Left ventricle myocardium inferior (tissue), 1 donor: ENCODE results near the gene MAML2. TPM values are rescaled to one million over a fixed set of nuclear protein-coding genes. Genes with fewer than 3 reads are reported as not detected.

Experiments used
- DNase-seq: peaks from one replicate; pipeline ENCODE4 v3.0.0-alpha.2; 2020
- H3K27ac ChIP-seq: fragments of 200-600 bp; replicated peaks from 2 replicates; pipeline ENCODE4 v1.8.0; 2021
- H3K27me3 ChIP-seq: fragments of 200-600 bp; 2 replicates; pipeline ENCODE4 v1.8.0; 2021; ENCODE audit warnings: low read depth
- H3K36me3 ChIP-seq: fragments of 200-600 bp; 2 replicates; pipeline ENCODE4 v1.8.0; 2021
- H3K4me1 ChIP-seq: fragments of 200-600 bp; 2 replicates; pipeline ENCODE4 v1.8.0; 2021
- H3K4me3 ChIP-seq: fragments of 200-600 bp; 2 replicates; pipeline ENCODE4 v1.8.0; 2021; ENCODE audit warnings: mild to moderate bottlenecking, moderate library complexity
- H3K9me3 ChIP-seq: fragments of 200-600 bp; replicated peaks from 2 replicates; pipeline ENCODE4 v1.8.0; 2021
- intact Hi-C: fragments of 100-400 bp; cut with micrococcal nuclease; formaldehyde crosslinking; loops from one replicate; pipeline ENCODE4 v1.11.0; 2022
- total RNA-seq: library from RNA; stranded (reverse); fragmentation: NEBNext Ultra II Directional; extraction: Animal tissue kit (Norgen Biotek cat#: 25700); gene quantifications from one replicate; pipeline ENCODE4 v1.2.1, GENCODE V29; 2021
- TF ChIP-seq, protein P1 (sequence below): fragments of 200-600 bp; IDR thresholded peaks from 2 replicates; pipeline ENCODE4 v1.8.0; 2021; ENCODE audit warnings: antibody characterized with exemption, mild to moderate bottlenecking, borderline replicate concordance
- donor health status: DM: no; HTN: yes; CAD: no; lungs with severe emphysema.

The MAML2 gene
- total RNA-seq, 1 donor from 2014 or later, result 4.5 TPM

GRCh38 chr11:96084610-96085318, 258.2 kb downstream of the MAML2 start:
- intact Hi-C loops, result no loop called here
- H3K4me3 ChIP-seq, result no peak overlapping the region
- H3K36me3 ChIP-seq, result no peaks in the 10 kb centered on the region
- DNase-seq, result no peak
- H3K27me3 ChIP-seq, result no peaks in the 10 kb centered on the region
- H3K9me3 ChIP-seq, result no peaks in the 10 kb centered on the region
- H3K27ac ChIP-seq, result no peak overlapping the region
- TF ChIP-seq, protein P1, sequence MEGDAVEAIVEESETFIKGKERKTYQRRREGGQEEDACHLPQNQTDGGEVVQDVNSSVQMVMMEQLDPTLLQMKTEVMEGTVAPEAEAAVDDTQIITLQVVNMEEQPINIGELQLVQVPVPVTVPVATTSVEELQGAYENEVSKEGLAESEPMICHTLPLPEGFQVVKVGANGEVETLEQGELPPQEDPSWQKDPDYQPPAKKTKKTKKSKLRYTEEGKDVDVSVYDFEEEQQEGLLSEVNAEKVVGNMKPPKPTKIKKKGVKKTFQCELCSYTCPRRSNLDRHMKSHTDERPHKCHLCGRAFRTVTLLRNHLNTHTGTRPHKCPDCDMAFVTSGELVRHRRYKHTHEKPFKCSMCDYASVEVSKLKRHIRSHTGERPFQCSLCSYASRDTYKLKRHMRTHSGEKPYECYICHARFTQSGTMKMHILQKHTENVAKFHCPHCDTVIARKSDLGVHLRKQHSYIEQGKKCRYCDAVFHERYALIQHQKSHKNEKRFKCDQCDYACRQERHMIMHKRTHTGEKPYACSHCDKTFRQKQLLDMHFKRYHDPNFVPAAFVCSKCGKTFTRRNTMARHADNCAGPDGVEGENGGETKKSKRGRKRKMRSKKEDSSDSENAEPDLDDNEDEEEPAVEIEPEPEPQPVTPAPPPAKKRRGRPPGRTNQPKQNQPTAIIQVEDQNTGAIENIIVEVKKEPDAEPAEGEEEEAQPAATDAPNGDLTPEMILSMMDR, result no peak
- H3K4me1 ChIP-seq, result peaks cover 14% of the 10 kb centered on the region

GRCh38 chr11:96082936-96083335, 260.1 kb downstream of the MAML2 start:
- no peak for DNase-seq
- H3K4me1 ChIP-seq, result peaks cover 14% of the 10 kb centered on the region
- TF ChIP-seq, protein P1, result no peak
- H3K27ac ChIP-seq, result no peak overlapping the region
- H3K4me3 ChIP-seq, result no peak overlapping the region
- no peaks in the 10 kb centered on the region for H3K27me3 ChIP-seq
- intact Hi-C loops, result no loop called here
- H3K36me3 ChIP-seq, result no peaks in the 10 kb centered on the region
- no peaks in the 10 kb centered on the region for H3K9me3 ChIP-seq

DNA sequence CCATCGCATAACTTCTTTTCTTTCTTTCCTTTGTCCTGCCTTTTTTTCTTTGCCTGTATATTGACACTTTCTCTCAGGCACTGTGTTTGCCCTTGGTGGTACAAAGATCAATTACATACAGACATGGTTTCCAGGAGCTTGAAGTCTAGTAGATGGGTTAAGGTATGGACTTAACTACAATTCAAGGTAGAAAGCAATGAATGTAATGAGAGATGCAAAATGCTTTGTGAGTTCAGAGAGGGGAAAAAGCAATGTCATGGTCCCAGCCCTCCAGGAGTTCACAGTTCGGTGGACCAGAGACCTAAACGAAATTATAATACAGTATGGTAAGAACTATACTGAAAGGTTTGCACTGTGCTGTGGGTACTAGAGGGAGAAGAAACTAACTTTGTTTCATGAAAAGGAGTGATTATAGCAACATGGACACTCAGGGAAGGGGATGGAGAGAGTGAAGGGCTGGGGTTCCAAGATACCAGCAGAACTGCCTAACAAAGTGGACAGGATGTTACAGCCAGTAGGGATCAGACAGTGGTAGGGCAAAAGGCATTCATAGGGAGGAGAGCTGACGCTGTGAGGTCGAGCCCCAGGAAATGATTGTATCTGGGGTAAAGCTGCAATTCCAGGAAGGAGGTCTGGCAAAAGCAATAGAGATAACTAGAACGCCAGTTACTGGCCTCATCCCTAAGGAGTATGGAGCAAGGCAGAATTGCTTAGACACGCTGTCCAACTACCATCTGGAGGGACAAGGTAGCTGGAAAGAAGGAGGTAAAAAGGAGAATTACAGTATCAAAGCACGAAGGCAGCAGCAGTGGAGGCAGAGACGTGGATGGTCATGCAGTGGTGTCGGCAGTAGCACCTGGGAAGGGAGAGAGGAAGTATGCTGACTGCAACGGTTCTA, 260.7 kb downstream of the MAML2 start:
- no peaks in the 10 kb centered on the region for H3K27me3 ChIP-seq
- no peak overlapping the region for H3K4me3 ChIP-seq
- H3K9me3 ChIP-seq, result no peaks in the 10 kb centered on the region
- intact Hi-C loops, result no loop called here
- no peaks in the 10 kb centered on the region for H3K36me3 ChIP-seq
- peaks cover 14% of the 10 kb centered on the region for H3K4me1 ChIP-seq
- TF ChIP-seq, protein P1, result no peak
- no peak for DNase-seq
- H3K27ac ChIP-seq, result no peak overlapping the region

DNA sequence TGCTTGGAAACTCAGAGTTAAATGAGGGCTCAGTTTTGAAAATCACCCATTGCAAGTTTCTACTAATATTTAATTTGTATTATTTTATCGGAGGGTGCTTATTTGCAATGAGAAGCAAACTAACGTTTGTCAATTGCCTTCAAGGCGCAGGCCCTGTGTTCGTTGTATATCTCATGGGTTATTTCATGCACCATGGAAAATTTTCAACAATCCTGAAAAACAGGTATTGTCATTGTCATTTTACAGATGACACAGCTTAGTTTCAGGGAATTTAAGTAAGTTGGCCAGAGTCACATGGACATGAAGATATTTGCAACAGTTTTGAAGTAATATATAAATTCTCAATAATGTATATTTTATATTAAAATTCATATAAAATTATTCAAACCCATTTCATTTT, 261.4 kb downstream of the MAML2 start:
- TF ChIP-seq, protein P1, result no peak
- Histone ChIP-seq H3K4me1 (peaks cover 14% of the 10 kb centered on the region), H3K36me3 (no peaks in the 10 kb centered on the region), H3K4me3 (no peak overlapping the region), H3K27me3 (no peaks in the 10 kb centered on the region), H3K9me3 (no peaks in the 10 kb centered on the region), H3K27ac (no peak overlapping the region)
- DNase-seq, result no peak
- intact Hi-C loops, result no loop called here

- Histone ChIP-seq H3K9me3 (no peaks in the 10 kb centered on the region), H3K27ac (no peak overlapping the region), H3K27me3 (no peaks in the 10 kb centered on the region), H3K36me3 (no peaks in the 10 kb centered on the region), H3K4me1 (peaks cover 26% of the 10 kb centered on the region), H3K4me3 (no peak overlapping the region)
- intact Hi-C loops, result no loop called here
- no peak for DNase-seq
- TF ChIP-seq, protein P1, result no peak
Observed at GRCh38 chr11:96079691-96080090, 263.3 kb downstream of the MAML2 start.
